Activated CD4-positive, alpha-beta T cell treated with anti-CD3 and anti-CD28 coated beads, Interleukin-10, Interleukin-2, amounts not matched to agents 100 ng/mL and 50 ng/mL, durations not matched to agents 16 hours and 8 hours (primary cell): ENCODE measurements around the gene CYP27C1.
"Not testable (repeated sequence)": the region's sequence is repeated elsewhere in the genome, so short reads cannot be mapped to it uniquely, and the experiment has no call there.

ENCODE experiments used
- DNase-seq: peaks from one replicate; pipeline ENCODE4 v3.0.0-alpha.2; 2020

CYP27C1 gene, protein sequence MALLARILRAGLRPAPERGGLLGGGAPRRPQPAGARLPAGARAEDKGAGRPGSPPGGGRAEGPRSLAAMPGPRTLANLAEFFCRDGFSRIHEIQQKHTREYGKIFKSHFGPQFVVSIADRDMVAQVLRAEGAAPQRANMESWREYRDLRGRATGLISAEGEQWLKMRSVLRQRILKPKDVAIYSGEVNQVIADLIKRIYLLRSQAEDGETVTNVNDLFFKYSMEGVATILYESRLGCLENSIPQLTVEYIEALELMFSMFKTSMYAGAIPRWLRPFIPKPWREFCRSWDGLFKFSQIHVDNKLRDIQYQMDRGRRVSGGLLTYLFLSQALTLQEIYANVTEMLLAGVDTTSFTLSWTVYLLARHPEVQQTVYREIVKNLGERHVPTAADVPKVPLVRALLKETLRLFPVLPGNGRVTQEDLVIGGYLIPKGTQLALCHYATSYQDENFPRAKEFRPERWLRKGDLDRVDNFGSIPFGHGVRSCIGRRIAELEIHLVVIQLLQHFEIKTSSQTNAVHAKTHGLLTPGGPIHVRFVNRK

DNA sequence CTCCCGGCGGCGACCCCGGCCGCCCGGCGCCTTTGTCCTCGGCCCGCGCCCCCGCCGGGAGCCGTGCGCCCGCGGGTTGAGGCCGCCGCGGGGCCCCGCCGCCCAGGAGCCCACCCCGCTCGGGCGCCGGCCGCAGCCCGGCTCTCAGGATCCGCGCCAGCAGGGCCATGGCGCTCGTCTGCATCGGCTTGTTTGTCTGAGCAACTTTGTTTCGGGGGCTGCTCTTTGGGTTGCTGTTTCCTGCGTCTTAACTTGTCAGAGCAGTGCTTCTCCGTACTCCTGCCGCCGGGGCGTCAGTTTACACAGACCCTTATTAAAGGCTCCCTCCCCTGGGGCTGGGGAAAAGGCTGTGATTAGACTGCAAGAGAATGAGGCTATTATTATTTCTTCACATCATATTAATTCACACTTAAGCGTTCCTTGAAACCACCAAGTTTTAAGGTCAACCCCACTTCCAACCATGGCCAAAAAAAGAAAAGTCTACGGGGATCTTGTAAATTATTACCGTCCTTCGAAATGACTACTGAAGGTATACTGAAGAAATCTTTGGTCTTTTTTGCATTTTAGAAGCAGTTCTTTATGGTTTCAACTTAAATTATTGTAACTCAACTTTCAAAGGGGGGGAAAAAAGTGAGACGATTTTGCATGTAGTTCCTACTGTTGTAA, at the start of gene CYP27C1:
CYP27C1 (minus strand) TSS at position 198 of the 666 bp plus-strand sequence; CDS start at position 169, 29 bp downstream.
- no peak for DNase-seq

DNA sequence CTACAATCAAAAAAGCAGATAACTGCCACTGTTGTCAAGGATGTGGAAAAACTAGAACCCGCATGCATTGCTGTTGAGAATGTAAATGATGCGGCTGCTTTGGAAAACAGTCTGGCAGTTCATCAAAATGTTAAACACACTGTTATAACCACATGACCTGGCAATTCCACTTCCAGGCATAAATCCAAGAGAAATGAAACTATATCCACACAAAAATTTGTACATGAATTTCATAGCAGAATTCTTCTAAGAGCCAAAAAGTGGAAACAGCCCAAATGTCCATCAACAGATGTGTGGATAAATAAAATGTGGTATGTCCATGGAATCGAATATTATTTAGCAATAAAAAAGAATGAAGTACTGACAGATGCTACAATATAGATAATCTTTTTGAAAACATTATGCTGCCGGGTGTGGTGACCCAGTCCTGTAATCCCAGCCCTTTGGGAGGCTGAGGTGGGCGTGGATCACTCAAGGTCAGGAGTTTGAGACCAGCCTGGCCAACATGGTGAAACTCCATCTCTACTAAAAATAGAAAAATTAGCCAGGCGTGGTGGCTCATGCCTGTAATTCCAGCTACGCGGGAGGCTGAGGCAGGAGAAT, 41.8 kb upstream of the CYP27C1 start:
- DNase-seq, result no peak

DNA sequence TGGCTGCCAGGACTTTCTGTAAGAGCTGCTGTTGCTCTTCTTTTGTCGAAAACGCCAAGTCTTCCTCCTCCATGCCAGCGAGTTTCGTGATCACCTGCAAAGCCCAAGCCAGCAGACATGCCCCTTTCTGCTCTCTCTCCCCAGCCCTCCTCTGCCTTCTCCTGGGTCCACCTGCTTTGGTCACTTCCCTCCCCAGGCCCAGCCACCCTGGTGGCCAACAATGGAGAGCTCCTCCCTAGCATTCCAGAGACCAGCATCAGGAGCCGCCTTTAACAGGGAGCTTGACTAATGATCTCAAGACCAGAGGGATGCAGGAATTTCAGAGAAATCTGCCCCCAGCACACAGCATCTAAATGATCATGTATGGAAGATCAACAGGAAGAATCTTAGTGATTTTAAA, 39.3 kb upstream of the CYP27C1 start:
- DNase-seq, result no peak

DNA sequence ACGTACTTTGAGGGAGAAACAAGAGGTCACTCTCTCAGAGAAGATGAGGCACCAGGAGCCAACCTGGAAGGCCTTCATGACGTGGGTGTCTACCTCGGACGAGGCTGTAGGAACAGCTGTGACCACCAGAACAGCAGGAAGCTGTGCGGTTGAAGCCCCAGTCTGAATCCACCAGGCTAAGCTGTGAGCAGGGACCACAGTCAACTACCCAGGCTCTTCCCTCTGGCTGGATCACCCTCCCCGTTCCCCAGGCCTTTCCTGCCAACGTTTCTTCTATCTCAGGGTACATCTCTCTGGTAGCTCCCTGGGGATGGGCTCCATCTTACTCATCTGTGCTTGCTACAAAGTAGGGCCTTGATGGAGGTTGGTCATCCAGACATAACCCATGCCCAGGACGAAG, 36.8 kb upstream of the CYP27C1 start:
- no peak for DNase-seq

DNA sequence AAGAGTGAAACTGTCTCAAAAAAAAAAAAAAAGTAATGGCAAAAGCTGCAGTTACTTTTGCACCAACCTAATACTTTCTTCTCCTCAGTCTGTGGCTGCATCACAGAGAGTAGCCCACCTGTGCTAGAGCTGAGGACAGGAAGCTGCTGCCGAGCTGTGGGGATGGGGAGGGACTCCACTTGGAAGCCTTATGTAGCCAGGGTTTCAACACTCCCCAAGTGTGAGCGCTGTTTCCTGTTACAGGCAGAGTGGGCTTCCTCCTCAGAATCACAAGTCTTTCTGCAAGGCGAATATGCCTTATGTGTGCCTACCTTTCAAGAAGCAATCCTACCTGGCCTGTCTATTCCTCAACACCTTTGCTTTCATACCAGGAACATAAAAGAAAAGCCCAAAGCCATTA, 36.3 kb upstream of the CYP27C1 start:
- no peak for DNase-seq

DNA sequence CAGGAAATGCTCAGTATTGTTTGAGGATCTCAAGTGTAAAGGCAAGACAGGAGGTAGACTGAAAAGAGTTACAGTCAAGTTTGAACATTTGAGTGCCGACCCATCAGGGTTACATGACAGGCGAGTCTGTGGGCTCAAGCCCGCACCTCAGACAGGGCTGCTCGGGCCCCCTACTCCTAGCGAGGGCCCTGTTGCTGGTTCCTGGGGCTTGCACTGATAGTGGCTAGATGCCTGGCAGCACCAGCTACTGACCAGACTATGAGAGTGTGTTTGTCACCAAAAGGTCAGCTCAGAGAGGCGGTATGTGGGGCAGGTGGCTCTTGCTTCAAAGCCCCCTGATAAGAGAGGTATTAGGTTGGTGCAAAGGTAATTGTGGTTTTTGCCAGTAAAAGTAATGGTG, 35.6 kb upstream of the CYP27C1 start:
- DNase-seq, result no peak

DNA sequence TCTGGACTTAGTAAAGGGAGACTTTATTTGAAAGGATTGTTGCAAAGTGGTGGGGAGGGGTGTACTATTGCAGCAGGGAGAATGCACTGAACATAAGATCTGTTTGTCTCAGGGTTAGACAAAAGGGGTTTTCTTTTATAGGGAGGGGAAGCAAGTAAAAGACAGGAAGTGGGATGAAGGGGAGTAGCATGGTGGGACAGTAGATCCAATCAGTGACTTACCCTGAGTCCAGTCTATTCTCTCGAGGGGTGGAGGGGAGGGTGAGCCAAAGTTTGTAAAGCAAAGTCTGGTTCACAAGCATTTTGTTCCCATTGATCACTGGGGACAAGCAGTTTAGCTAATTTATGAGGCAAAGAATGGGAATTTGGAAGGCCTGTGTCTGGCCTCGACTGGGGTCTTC, 35.0 kb upstream of the CYP27C1 start:
- DNase-seq, result no peak

DNA sequence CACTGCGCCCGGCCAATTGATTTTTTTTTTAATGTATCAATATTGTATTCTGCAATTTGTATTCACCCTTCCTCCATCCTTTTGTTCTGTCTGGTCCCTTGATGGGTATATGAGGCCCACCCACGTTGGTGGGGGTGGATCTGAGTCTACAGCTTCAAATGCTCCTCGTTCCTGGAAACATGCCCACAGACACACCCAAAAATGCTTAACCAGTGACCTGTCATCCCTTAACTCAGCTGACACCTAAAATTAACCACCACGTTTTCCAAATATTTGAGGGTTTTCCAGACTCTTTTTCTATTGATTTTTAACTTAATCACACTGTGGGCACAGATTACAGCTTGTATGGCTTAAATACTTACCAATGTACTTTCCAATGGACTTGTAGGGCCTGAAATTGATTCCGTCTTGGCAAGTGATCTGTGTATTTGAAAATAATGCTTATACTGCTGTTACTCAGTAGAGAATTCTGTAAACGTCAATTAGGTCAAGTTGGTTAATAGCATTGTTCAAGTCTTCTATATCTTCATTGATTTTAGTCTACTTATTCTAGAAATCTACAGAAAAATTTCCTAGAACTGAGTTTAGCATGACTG, 34.4 kb upstream of the CYP27C1 start:
- DNase-seq, result no peak

DNA sequence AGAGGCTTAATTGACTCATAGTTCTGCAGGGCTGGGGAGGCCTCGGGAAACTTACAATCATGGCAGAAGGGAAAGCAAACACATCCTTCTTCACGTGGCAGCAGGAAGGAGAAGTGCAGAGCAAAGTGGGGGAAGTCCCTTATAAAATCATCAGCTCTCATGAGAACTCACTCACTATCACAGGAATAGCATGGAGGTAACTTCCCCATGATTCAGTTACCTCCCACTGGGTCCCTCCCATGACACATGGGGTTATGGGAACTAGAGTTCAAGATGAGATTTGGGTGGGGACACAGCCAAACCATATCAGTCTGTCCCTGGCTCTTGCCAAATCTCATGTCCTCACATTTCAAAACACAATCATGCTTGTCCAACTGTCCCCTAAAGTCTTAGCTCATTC, 21.1 kb upstream of the CYP27C1 start:
- not testable (repeated sequence) for DNase-seq

DNA sequence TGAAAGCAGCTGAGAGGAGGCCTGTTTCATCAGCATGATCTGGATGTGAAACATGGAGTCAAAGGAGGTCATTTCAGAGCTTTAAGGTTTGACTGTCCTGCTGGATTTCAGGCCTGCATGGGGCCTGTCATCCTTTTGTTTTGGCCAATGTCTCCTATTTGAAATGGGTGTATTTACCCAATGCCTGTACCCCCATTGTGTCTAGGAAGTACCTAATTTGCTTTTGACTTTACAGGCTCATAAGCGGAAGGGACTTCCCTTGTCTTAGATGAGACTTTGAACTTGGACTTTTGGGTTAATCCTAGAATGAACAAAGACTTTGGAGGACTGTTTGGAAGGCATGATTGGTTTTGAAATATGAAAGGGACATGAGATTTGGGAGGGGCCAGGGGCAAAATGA, 19.3 kb upstream of the CYP27C1 start:
- no peak for DNase-seq

DNA sequence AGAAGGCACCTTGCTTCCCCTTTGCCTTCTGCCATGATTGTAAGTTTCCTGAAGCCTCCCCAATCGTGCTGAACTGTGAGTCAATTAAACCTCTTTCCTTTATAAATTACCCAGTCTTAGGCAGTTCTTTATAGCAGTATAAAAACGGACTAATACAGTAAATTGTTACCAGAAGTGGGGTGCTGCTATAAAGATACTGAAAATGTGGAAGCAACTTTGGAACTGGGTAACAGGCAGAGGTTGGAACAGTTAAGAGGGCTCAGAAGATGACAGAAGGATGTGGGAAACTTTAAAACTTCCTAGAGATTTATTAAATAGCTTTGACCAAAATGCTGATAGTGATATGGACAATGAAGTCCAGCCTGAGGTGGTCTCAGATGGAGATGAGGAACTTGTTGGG, 17.7 kb upstream of the CYP27C1 start:
- DNase-seq, result not testable (repeated sequence)

DNA sequence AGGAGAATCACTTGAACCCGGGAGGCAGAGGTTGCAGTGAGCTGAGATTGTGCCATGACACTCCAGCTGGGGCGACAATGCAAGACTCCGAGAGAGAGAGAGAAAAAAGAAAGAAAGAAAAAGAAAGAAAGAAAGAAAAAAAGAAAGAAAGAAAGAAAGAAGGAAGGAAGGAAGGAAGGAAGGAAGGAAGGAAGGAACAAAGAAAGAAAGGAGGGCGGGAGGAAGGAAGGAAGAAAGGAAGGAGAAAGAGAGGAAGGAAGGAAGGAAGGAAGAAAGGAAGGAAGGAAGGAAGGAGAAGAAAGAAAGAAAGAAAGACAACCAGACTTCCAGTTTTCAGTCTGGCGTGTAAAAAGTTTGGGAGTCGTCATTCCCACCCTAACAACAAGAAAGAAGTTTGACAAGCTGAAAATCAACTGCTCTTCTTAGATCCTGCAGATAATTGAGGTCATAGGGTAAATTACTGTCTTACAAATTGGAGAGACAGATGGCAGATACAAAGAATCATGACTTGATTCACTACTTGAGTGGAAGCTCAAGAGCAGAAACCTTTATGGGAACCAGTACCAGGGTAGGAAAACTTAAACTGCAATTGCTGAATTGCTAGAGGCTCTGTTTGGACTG, 15.1 kb upstream of the CYP27C1 start:
- no peak for DNase-seq

DNA sequence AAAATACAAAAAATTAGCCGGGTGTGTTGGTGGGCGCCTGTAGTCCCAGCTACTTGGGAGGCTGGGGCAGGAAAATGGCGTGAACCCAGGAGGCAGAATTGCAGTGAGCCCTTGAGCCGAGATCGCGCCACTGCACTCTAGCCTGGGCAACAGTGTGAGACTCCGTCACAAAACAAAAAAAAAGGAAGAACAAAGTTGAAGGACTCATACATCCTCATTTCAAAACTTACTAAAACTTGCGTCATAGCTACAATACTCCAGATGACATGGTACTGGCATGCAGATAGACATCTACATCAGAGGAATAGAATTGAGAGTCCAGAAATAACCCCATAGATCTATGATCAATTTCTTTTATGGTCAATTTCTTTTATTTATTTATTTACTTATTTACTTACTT, 13.6 kb upstream of the CYP27C1 start:
- no peak for DNase-seq

DNA sequence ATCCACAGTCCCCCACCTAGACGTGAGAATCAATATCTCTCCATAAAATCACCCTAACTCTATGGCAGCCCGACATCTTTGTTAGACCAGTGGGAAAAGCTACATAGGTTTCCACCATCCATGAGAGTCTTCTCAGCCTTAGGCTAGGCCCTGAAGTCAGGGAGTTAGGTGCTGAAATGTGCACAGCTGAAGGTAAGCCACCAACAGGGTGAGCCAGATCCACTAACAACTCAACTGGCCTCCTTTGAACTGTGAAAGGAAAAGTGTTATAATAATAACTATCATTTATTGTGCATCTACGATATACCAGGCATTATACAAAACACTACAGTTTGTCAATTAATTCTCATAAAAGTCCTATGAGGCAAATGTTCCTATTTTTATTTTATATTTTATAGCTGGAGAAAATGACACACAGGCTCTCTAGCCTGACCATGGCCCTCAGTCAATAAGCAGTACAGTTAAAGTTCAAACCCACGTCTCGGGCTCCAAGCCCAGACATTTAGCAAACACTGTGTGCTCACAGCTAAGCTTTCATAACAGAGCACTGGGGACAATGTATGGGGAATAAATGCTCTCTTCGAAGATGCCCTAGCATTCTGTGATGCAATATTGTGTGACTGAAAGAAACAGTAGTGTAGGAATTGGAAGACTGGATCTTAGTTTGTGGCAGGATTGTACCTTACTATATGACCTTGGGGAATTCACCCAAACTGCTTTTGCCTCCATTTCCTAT, 11.2 kb upstream of the CYP27C1 start:
- no peak for DNase-seq

DNA sequence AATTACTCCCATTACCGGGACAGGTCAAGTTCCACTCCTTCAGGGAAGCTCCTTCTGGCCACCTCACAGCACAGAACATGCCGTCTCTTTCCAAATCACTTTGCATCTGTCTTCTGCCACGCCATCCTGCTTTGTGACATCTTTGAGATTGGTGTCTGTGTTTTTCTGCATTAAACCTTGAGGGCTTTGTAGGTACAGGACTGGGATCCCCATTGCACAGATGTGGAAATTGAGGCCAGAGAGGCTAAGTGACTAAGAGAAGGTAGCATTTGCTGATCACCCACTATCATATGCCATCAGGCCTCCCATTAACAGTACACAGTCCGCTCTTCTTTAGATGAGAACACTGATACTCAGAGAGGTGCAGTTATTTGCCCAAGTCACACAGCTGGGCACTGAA, 9.5 kb upstream of the CYP27C1 start:
- no peak for DNase-seq

DNA sequence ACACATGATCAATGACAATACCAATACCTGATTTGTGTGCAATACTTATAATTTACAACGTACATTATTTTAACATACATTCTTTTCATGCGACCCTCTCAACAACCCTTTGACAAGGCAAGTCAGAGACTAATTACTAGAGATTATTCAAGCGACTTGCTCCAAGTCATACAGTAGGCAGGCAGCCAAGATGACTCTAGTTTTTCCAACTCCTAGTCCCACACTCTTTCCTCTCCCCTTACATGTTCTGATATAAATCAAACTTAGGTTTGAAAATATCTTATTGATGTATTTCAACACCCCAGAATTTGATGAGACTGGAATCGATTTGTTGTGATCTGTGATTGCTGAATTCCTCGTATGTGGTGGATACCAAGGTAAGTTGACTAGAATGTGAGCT, 8.0 kb upstream of the CYP27C1 start:
- DNase-seq, result no peak

DNA sequence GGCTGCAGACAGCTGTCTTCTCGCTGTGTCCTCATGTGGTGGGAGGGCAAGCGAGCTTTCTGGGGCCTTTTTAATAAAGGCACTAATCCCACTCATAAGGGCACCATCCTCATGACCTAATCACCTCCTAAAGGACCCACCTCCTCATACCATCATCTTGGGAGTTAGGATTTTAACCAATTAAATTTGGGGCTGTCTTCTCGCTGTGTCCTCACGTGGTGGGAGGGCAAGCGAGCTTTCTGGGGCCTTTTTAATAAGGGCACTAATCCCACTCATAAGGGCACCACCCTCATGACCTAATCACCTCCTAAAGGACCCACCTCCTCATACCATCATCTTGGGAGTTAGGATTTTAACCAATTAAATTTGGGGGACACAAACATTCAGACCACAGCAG, 7.2 kb upstream of the CYP27C1 start:
- DNase-seq, result not testable (repeated sequence)

DNA sequence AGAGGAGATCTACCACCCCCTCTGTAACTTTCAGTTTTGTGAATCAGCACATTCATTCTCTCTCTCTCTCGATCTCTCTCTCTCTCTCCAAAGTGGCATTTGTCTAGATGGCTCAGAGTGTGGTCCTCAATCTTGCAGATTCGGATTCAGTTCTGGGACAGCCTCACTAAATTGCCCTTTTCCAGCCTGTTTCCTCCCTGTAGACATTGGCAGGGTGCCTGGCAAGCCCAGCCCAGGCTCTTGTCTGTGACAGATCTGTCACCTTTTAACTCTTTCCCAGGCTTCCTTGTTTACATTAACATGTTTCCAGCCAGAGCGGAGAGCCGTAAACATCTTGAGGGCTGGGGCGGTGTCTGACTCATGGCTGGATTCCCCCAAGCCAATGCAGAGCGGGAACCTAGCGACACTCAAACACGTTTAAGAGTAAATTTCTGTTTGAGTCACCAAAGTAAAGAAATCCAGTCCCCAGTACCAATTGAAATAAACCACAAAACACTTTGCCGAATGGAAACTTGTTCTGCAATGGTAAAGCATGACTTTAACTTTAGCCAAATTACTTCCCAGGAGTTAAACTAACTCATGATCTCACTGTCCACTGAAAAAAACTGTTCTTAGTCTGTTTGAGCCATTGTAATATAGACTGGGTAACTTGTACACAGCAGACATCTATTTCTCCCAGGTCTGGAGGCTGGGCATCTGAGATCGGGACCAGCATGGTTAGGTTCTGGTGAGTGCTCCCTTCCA, 6.6 kb upstream of the CYP27C1 start:
- peak; percentile 88 for DNase-seq

DNA sequence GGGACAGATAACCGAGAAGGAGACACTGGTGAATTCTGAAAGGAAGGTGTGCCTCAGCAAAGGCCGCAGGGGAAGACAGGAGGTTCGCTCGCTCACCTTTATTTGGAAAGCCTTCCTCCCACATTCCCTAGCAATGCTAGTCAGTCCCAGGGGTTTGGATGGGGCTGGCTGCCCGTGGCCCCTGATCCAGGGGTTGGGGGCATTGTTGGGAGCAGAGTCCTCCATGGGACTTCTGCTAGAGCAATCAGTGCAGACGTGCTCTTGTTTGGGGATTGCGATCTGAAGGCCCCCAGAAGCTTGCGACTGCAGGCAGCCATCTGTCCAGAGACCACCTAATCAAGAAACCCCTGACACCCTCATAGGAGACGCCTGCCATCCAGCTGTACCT, 6.0 kb upstream of the CYP27C1 start:
- no peak for DNase-seq

DNA sequence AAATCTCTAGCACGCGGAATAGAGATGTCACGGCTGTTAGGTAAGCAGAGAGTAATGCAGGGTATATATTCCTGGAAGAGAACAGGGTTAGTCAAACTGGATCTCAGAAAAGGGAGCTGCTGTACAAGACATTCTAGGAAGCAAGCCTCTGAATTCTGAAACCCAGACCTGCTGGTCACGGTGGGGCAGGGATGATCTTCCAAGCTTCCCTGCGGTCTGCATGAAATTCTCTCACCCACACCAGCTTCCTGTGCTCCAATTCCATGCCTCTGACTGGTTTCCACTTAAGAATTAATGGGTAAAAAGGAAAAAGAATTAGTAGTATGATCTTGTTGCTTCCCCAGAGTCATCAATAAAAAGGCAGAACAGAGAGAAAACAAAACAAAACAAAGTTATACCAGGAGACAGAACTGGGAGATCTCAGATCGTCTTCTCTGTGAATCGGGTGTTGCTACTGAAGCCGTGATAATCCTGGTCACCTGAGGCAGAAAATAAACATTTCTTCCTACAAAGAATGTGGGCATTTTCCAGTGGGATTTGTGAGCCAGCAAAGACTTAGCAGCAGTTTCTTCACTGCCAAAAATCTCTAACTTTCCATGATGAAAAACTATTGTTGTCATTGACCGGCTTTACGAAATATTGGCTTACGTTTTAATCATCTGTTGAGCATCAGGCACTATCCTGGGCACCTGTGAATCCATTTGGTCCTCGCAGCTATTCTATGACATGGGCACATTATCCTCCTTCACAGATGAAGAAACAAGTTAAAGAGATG, 5.3 kb upstream of the CYP27C1 start:
- DNase-seq, result no peak

DNA sequence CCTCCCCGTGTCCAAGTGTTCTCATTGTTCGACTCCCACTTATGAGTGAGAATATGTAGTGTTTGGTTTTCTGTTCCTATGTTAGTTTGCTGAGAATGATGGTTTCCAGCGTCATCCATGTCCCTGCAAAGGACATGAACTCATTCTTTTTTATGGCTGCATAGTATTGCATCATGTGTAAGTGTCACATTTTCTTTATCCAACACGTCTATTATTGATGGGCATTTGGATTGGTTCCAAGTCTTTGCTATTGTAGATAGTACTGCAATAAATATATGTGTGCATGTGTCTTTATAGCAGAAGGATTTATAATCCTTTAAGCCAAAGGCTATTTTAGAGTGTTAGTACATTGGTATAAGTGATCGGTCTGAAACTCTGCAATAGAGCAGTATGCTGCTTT, 4.0 kb upstream of the CYP27C1 start:
- DNase-seq, result not testable (repeated sequence)
